CD4-positive, CD25-positive, alpha-beta regulatory T cell (primary cell): Measurements from ENCODE around the gene HOXA13. TPM values are rescaled to one million over a fixed set of nuclear protein-coding genes. Genes with fewer than 3 reads are reported as not detected.

Experiments used
- ATAC-seq, 2 donors: fragments of 150-1000 bp; cut with Tn5 transposase; one replicate each; pipeline ENCODE4 v1.10.0; 2021; ENCODE audit warnings: low read depth in 2 of 2, moderate number of reproducible peaks in 2 of 2, moderate library complexity in 1 of 2
- DNase-seq, 3 donors: peaks; one replicate each; pipeline versions ENCODE4 v3.0.0 to v3.0.0-alpha.2; 2012 to 2022; ENCODE audit warnings: mixed read lengths in 1 of 3
- H3K27ac ChIP-seq: one replicate; pipeline ENCODE4 v1.7.0; 2013; ENCODE audit warnings: mild to moderate bottlenecking, low read length; ENCODE audit not compliant: insufficient read depth, poor library complexity, severe bottlenecking
- H3K27me3 ChIP-seq: one replicate; pipeline ENCODE4 v1.7.0; 2013; ENCODE audit warnings: low read length; ENCODE audit not compliant: control insufficient read depth, insufficient read depth
- H3K36me3 ChIP-seq: one replicate; pipeline ENCODE4 v1.7.0; 2013; ENCODE audit warnings: mild to moderate bottlenecking, low read length, moderate library complexity; ENCODE audit not compliant: control insufficient read depth, insufficient read depth
- H3K4me1 ChIP-seq: 2 replicates; pipeline ENCODE4 v1.7.0; 2013; ENCODE audit warnings: mild to moderate bottlenecking, low read length; ENCODE audit not compliant: insufficient read depth, control insufficient read depth, poor library complexity, severe bottlenecking
- H3K4me3 ChIP-seq: one replicate; pipeline ENCODE4 v1.7.0; 2013; ENCODE audit warnings: low read depth, mild to moderate bottlenecking, low read length, moderate library complexity
- H3K9me3 ChIP-seq, 2 experiments: 1 replicate in 1 of 2; 2 replicates in 1 of 2; pipeline ENCODE4 v1.7.0; 2013; ENCODE audit warnings: low read length in 2 of 2, mild to moderate bottlenecking in 1 of 2, moderate library complexity in 1 of 2; ENCODE audit not compliant: control insufficient read depth in 2 of 2
- H3K27ac Mint-ChIP-seq, 3 donors: one replicate each; pipeline ENCODE4 v1.8.0; 2020 to 2022; ENCODE audit warnings: mild to moderate bottlenecking in 3 of 3, mixed read lengths in 3 of 3, moderate library complexity in 2 of 3
- H3K27me3 Mint-ChIP-seq: one replicate; pipeline ENCODE4 v1.8.0; 2022; ENCODE audit warnings: mild to moderate bottlenecking, mixed read lengths
- H3K36me3 Mint-ChIP-seq: one replicate; pipeline ENCODE4 v1.8.0; 2020; ENCODE audit warnings: mixed read lengths
- H3K4me1 Mint-ChIP-seq, 4 donors: one replicate each; pipeline ENCODE4 v1.8.0; 2020 to 2022; ENCODE audit warnings: mixed read lengths in 4 of 4, mild to moderate bottlenecking in 1 of 4
- H3K4me3 Mint-ChIP-seq, 4 donors: one replicate each; pipeline ENCODE4 v1.8.0; 2020 to 2022; ENCODE audit warnings: mild to moderate bottlenecking in 4 of 4, mixed read lengths in 4 of 4, moderate library complexity in 3 of 4
- H3K9me3 Mint-ChIP-seq, 7 donors: one replicate each; pipeline ENCODE4 v1.8.0; 2020 to 2022; ENCODE audit warnings: mixed read lengths in 7 of 7, mild to moderate bottlenecking in 3 of 7, moderate library complexity in 2 of 7
- polyA plus RNA-seq, 4 donors: library from polyadenylated mRNA; unstranded; fragments of 300-500 nt; fragmentation: Illumina TruSeq; gene quantifications; one replicate each; pipeline ENCODE4 v1.2.3, GENCODE V29; 2021
- total RNA-seq: library from RNA; stranded (reverse); gene quantifications from one replicate; pipeline ENCODE4 v1.2.3, GENCODE V29; 2022

The HOXA13 gene
- total and polyA plus RNA-seq, 5 donors from 2014 or later: not detected

- peaks cover 9% of the 10 kb centered on the region for H3K4me1 ChIP-seq
- peaks cover 41% of the 10 kb centered on the region for H3K27me3 ChIP-seq
- Mint-ChIP-seq H3K27ac (no peak overlapping the region), H3K9me3 (peaks cover 0 to 5% (median 0%) of the 10 kb centered on the region in 7 donors), H3K36me3 (no peaks in the 10 kb centered on the region), H3K4me1 (peaks cover 0 to 39% (median 8%) of the 10 kb centered on the region in 4 donors), H3K4me3 (peak overlapping the region in 1 of 4 donors; percentile 65), H3K27me3 (peaks cover 91% of the 10 kb centered on the region)
- no peak overlapping the region for H3K27ac ChIP-seq
- no peak for DNase-seq
- ATAC-seq: no peak
- H3K36me3 ChIP-seq: no peaks in the 10 kb centered on the region
- H3K4me3 ChIP-seq: no peak overlapping the region
- no peaks in the 10 kb centered on the region for H3K9me3 ChIP-seq
Observed at GRCh38 chr7:27245124-27245797, 45.4 kb upstream of the HOXA13 start.

GRCh38 chr7:27244488-27245123 lies 44.7 kb upstream of the HOXA13 start:
- peaks cover 9% of the 10 kb centered on the region for H3K4me1 ChIP-seq
- H3K9me3 Mint-ChIP-seq: peaks cover 0 to 3% (median 0%) of the 10 kb centered on the region in 7 donors
- no peaks in the 10 kb centered on the region for H3K9me3 ChIP-seq
- H3K4me1 Mint-ChIP-seq: peaks cover 0 to 38% (median 10%) of the 10 kb centered on the region in 4 donors
- no peaks in the 10 kb centered on the region for H3K36me3 ChIP-seq
- ATAC-seq (no peak), DNase-seq (no peak)
- H3K27ac ChIP-seq: no peak overlapping the region
- no peaks in the 10 kb centered on the region for H3K36me3 Mint-ChIP-seq
- H3K27me3 ChIP-seq: peaks cover 37% of the 10 kb centered on the region
- peaks cover 90% of the 10 kb centered on the region for H3K27me3 Mint-ChIP-seq
- no peak overlapping the region for H3K4me3 ChIP-seq
- peak overlapping the region in 1 of 3 donors; percentile 52 for H3K27ac Mint-ChIP-seq
- peak overlapping the region in 2 of 4 donors; percentile 12 to 65 for H3K4me3 Mint-ChIP-seq

GRCh38 chr7:27243340-27244163 lies 43.7 kb upstream of the HOXA13 start:
- Mint-ChIP-seq H3K4me3 (peak overlapping the region in 2 of 4 donors; percentile 13 to 53), H3K9me3 (peaks cover 0 to 3% (median 0%) of the 10 kb centered on the region in 7 donors), H3K36me3 (no peaks in the 10 kb centered on the region), H3K27ac (peak overlapping the region in 1 of 3 donors; percentile 55), H3K27me3 (peaks cover 86% of the 10 kb centered on the region), H3K4me1 (peaks cover 0 to 36% (median 10%) of the 10 kb centered on the region in 4 donors)
- ATAC-seq (no peak), DNase-seq (no peak)
- H3K4me3 ChIP-seq: no peak overlapping the region
- no peaks in the 10 kb centered on the region for H3K36me3 ChIP-seq
- H3K27ac ChIP-seq: no peak overlapping the region
- no peaks in the 10 kb centered on the region for H3K9me3 ChIP-seq
- peaks cover 33% of the 10 kb centered on the region for H3K27me3 ChIP-seq
- H3K4me1 ChIP-seq: peaks cover 9% of the 10 kb centered on the region

GRCh38 chr7:27242555-27243339 lies 42.9 kb upstream of the HOXA13 start, which contains the start of gene EVX1:
Gene EVX1 (plus strand): TSS chr7:27242802. CDS start chr7:27243031, 229 bp downstream.
- H3K4me3 Mint-ChIP-seq: peak within 1 kb of the TSS in 3 of 4 donors; percentile 8 to 68 (median 60)
- peaks cover 9% of the 10 kb centered on the region for H3K4me1 ChIP-seq
- peaks cover 0 to 36% (median 10%) of the 10 kb centered on the region in 4 donors for H3K4me1 Mint-ChIP-seq
- DNase-seq: peak; percentile 5 to 49 (median 33)
- no peak within 1 kb of the TSS for H3K27ac ChIP-seq
- no peaks in the 10 kb centered on the region for H3K36me3 Mint-ChIP-seq
- no peak within 1 kb of the TSS for H3K4me3 ChIP-seq
- peaks cover 31% of the 10 kb centered on the region for H3K27me3 ChIP-seq
- peaks cover 0 to 3% (median 0%) of the 10 kb centered on the region in 7 donors for H3K9me3 Mint-ChIP-seq
- peaks cover 86% of the 10 kb centered on the region for H3K27me3 Mint-ChIP-seq
- H3K36me3 ChIP-seq: no peaks in the 10 kb centered on the region
- H3K27ac Mint-ChIP-seq: peak within 1 kb of the TSS in 2 of 3 donors; percentile 32 to 55
- H3K9me3 ChIP-seq: no peaks in the 10 kb centered on the region
- ATAC-seq: peak in 1 of 2 donors; percentile 27

- Histone ChIP-seq H3K27ac (no peak overlapping the region), H3K9me3 (no peaks in the 10 kb centered on the region), H3K27me3 (peaks cover 32% of the 10 kb centered on the region), H3K36me3 (no peaks in the 10 kb centered on the region), H3K4me1 (peaks cover 9% of the 10 kb centered on the region), H3K4me3 (no peak overlapping the region)
- Mint-ChIP-seq H3K27ac (peak overlapping the region in 1 of 3 donors; percentile 32), H3K27me3 (peaks cover 86% of the 10 kb centered on the region), H3K4me1 (peaks cover 0 to 36% (median 10%) of the 10 kb centered on the region in 4 donors), H3K4me3 (peak overlapping the region in 3 of 4 donors; percentile 8 to 68 (median 60)), H3K9me3 (peaks cover 0 to 3% (median 0%) of the 10 kb centered on the region in 7 donors), H3K36me3 (no peaks in the 10 kb centered on the region)
- no peak for DNase-seq
- ATAC-seq: no peak
Observed at GRCh38 chr7:27242154-27242553, 42.3 kb upstream of the HOXA13 start.

GRCh38 chr7:27241189-27242056 lies 41.5 kb upstream of the HOXA13 start:
- no peak for ATAC-seq
- peaks cover 0 to 36% (median 10%) of the 10 kb centered on the region in 4 donors for H3K4me1 Mint-ChIP-seq
- H3K36me3 Mint-ChIP-seq: no peaks in the 10 kb centered on the region
- Histone ChIP-seq H3K36me3 (no peaks in the 10 kb centered on the region), H3K4me1 (peaks cover 9% of the 10 kb centered on the region), H3K27me3 (peaks cover 34% of the 10 kb centered on the region), H3K27ac (no peak overlapping the region), H3K9me3 (no peaks in the 10 kb centered on the region), H3K4me3 (no peak overlapping the region)
- DNase-seq: no peak
- H3K27me3 Mint-ChIP-seq: peaks cover 86% of the 10 kb centered on the region
- H3K27ac Mint-ChIP-seq: no peak overlapping the region
- H3K4me3 Mint-ChIP-seq: no peak overlapping the region
- peaks cover 0 to 2% (median 0%) of the 10 kb centered on the region in 7 donors for H3K9me3 Mint-ChIP-seq
